Measurements from ENCODE around the gene PLCL2. TPM values are rescaled to one million over a fixed set of nuclear protein-coding genes. Genes with fewer than 3 reads are reported as not detected.

The PLCL2 gene
- total RNA-seq, 1 experiment from 2014 or later = 1.6 TPM

- Histone ChIP-seq H3K4me3 (no peak overlapping the region), H3K27ac (no peak overlapping the region), H3K36me3 (no peaks in the 10 kb centered on the region), H3K4me1 (no peaks in the 10 kb centered on the region), H3K27me3 (no peaks in the 10 kb centered on the region), H3K9me3 (replicated peaks) (no peaks in the 10 kb centered on the region)
- DNase-seq = no peak
These were observed 247.7 kb downstream of the PLCL2 start for GRCh38 chr3:17132286-17133115.

DNA sequence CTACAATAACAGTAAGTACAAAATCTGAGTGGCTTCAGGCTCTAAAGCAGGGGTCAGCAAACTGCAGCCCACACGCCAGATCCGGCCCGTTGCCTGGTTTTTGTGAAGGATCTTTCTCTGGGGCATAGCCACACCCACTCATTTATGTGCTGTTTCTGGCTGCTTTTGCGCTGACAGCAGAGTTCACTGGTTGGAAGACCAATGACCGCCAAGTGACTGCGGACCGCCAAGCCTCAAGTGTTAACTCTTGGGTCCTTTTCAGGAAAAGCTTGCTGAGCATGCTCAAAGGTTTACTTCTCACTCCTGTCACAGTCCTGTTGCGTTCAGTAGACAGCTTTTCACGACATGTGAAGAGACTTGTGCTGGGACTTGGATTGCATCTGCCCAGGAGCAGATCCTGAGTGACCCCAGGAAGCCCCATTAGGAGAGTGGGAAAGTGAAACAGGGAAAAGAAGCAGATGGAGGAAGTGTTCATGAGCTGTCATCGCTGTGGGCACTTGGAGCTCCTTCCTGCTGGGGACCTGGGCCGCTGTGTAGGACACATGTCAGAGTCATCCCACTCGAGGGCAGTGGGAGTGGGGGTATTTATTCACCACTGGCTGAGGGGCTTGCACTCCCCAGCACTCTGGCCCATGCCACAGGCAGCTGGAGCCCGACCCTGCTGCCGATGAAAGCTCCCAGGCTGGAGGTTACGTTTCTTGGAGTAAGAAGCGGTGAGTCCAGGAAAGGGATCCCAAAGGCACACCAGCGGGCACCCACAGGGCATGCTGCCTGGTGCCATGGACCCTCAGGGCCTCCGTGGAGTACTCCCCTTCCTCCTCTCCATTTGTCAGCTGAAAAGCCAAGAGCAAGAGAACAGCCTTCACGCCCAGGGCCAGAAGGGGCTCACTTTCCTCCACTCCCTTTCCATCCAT lies 249.1 kb downstream of the PLCL2 start:
- Histone ChIP-seq H3K27me3 (no peaks in the 10 kb centered on the region), H3K27ac (no peak overlapping the region), H3K9me3 (replicated peaks) (no peaks in the 10 kb centered on the region), H3K4me3 (no peak overlapping the region), H3K4me1 (no peaks in the 10 kb centered on the region), H3K36me3 (no peaks in the 10 kb centered on the region)
- no peak for DNase-seq

DNA sequence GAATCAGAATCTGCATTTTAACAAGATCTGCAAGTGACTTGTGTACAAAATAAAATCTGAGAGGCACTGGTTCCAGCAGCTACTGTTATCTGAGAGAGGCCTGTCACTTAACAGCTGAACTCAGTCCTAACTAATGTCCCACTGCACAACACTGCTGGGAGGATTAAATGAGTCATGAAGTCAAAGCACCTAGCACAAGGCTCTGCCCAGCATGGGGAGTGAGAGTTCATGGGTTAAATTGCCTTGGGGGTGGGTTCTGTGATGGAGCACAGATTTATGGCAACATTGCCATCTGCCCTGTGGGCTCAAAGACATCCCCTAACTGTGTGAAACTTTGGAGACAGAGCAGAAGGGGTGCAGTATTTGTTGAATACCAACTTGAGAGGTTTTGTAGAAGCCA lies 250.9 kb downstream of the PLCL2 start:
- Histone ChIP-seq H3K27me3 (no peaks in the 10 kb centered on the region), H3K9me3 (replicated peaks) (no peaks in the 10 kb centered on the region)
- no peak for DNase-seq

GRCh38 chr3:17136136-17136721 lies 251.5 kb downstream of the PLCL2 start:
- Histone ChIP-seq H3K9me3 (replicated peaks) (no peaks in the 10 kb centered on the region), H3K4me1 (no peaks in the 10 kb centered on the region), H3K36me3 (no peaks in the 10 kb centered on the region), H3K27me3 (no peaks in the 10 kb centered on the region), H3K4me3 (no peak overlapping the region), H3K27ac (no peak overlapping the region)
- no peak for DNase-seq

More for the DNA sequence above, 250.9 kb downstream of the PLCL2 start:
- Histone ChIP-seq H3K36me3 (no peaks in the 10 kb centered on the region), H3K27ac (no peak overlapping the region), H3K4me1 (no peaks in the 10 kb centered on the region), H3K4me3 (no peak overlapping the region)

- no peak for DNase-seq
- H3K4me3 ChIP-seq = no peak overlapping the region
- H3K27ac ChIP-seq = no peak overlapping the region
- no peaks in the 10 kb centered on the region for H3K36me3 ChIP-seq
- no peaks in the 10 kb centered on the region for H3K27me3 ChIP-seq
- no peaks in the 10 kb centered on the region for H3K9me3 ChIP-seq (replicated peaks)
- no peaks in the 10 kb centered on the region for H3K4me1 ChIP-seq
These were observed 252.6 kb downstream of the PLCL2 start for GRCh38 chr3:17137321-17137826.

DNA sequence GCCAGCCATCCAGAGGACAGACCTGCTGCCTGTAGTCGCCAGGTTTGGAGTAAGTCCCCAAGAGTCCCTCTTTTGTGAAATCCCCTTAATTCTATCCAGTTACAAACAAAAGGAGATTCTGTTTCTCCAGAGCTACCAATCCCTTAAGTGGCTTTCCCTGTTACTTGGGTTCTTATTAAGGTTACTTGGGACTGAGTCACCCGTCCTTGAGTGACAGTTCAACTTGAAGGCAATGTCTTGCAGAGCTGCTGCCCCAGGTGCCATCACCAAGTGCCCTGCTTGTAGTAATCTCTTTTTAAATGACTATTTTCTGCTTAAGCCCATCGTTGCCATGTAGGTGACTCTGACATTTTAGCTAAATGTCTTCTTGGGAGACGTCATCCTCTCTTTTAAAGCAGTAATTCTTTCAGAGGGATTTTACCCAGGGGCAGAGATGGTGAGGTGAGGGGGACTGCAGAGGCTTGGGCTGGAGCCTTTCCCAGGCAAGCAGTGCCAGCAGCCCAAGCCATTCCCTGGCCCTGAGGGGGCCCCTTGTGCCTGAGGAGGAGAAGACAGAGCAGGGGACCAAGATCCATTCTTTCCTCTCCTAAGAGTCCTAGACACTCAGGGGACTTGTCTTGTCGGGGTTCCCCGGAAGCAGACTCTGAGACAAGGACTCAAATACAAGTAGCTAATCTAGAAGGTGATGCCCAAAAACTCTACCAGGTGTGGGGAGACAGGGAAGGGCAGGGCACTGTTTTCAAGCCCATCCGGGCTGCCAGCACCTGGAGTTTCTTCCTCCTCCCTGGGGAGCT lies 253.7 kb downstream of the PLCL2 start:
- DNase-seq = no peak
- Histone ChIP-seq H3K27ac (no peak overlapping the region), H3K4me1 (no peaks in the 10 kb centered on the region), H3K4me3 (no peak overlapping the region), H3K9me3 (replicated peaks) (no peaks in the 10 kb centered on the region), H3K27me3 (no peaks in the 10 kb centered on the region), H3K36me3 (no peaks in the 10 kb centered on the region)

Measured in SJCRH30 (cell line).